Activated T-helper 1 cell treated with Interleukin-2 at 50 U/mL for 16 hours (primary cell): ENCODE data around the gene SHOX.

Experiments used
- DNase-seq: peaks from one replicate; pipeline ENCODE4 v3.0.0-alpha.2; 2020; ENCODE audit warnings: low read depth

Gene SHOX

DNA sequence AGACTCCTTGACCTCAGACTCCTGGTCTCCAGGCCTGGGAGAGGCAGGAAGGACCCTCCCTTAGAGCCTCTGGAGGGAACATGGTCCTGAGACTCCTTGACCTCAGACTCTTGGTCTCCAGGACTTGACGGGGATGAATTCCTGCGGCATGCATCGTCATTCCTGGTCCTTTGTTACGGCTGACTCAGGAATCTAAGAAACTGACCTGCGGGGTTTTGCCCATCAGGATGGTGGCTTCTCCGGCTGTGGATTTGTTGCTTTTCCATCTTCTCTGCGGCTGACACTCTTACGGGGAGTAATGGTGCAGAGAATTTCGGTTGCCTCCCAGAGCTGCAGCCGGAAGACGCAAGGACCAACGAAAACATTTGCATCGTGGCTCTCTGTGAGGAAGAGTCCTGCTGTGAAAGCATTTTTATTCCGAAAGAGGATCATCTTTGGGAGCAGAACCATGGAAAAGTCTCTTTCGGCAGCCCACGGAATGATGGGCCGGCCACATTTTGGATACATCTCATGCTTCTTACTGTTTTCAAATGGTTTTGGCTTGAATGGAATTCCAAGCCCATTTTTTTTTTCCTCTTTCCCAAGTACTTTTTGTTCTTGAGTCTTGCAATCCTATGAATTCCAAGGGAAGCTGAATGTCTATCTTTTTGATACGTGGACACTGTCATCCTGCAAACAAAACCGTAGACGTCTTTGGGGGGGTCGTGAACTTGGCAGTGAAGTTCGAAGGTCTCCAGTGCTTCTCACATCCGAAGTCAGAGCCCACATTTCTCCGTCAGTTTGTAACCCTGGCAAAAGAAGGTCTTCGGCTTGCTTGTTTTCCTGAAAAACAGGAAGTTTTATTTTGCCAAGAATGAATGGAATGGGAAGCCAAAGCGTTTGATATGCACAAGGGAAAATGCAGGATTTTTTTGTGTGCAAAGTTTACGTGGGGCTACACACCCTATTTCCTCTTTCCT lies 36.5 kb downstream of the SHOX start:
- no peak for DNase-seq

GRCh38 chrX:670645-671044 lies 40.1 kb downstream of the SHOX start:
- no peak for DNase-seq

DNA sequence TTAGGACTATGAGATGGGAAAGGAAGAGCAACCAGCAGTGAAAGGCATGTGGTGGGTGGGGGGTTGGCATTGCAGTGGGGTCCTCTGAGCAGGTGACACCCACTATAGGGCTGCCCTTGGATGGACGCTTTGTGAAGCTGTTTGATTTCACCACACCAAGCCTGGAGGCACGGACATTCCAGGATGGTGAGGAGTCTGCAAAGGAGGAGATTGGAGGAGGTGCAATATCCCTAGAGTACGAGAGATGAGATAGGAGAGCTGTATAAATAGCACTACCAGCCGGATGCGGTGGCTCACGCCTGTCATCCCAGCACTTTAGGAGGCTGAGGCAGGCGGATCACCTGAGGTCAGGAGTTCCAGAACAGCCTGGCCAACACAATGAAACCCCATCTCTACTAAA lies 42.3 kb downstream of the SHOX start:
- DNase-seq = no peak

GRCh38 chrX:675279-675954 lies 44.8 kb downstream of the SHOX start:
- no peak for DNase-seq

GRCh38 chrX:675955-676295 lies 45.3 kb downstream of the SHOX start:
- DNase-seq = no peak

DNA sequence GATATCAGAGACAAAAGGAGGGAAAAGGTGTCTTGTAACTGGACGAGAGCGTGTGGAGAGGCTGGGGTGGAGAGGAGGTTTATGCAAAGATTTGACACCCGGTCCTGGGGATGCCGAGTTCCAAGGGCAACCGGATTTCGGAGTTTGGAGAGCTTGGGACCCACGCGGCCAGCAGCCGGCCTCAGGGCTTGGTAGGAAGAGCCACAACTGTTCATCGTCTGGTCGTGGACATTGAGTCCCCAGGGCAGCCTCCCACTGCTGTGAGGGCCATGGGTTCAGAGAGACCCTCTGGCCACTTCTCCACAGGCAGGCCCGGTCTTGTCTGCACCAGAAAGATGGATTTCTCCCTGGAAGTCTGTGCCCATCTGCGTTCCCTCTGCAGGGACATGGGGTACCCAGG lies 46.8 kb downstream of the SHOX start:
- DNase-seq = no peak

DNA sequence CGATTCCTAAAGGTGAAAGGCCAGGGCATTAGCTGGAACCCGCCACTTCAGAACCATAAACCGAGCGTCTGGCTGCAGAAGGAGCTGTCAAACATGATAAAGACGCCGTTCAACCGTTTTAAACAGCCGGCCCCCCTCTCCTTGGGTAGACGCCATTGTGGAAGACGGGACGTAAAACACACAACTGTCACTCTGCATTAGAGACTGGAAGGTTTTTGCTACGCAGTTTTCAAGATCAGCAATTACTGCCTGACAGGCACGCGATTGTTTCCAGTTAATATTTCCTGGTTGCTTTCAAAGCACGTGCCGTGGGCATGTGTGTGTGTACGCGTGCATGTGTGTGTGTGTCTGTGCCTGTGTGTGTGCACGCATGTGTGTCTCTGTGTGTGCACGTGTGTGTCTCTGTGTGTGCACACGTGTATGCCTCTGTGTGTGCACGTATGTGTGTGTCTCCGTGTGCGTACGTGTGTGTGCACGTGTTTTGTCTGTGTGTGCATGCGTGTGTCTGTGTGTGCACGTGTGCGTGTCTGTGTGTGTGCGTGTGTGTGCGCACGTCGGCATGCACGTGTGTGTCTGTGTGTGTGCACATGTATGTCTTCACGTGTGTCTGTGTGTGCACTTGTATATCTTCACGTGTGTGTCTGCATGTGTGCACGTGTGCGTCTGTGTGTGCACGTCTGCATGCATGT lies 48.8 kb downstream of the SHOX start:
- DNase-seq = no peak

GRCh38 chrX:680062-680461 lies 49.5 kb downstream of the SHOX start:
- no peak for DNase-seq

DNA sequence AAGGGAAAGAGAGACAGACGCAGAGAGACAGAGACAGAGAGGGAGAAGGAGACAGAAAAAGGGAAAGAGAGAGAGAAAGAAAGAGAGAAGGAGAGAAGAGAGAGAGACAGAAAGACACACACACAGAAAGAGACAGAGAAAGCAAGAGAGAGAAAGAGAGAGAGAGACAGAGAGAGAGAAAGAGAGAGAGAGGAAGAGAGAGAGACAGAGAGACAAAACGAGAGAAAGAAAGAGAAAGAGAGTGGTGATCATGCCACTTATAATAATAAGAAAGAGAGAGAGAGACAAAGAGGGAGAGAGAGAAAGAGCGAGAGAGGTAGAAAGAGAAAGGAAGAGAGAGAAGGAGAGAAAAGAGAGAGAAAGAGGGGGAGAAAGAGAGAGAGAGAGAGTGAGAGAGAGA lies 51.4 kb downstream of the SHOX start:
- no peak for DNase-seq

DNA sequence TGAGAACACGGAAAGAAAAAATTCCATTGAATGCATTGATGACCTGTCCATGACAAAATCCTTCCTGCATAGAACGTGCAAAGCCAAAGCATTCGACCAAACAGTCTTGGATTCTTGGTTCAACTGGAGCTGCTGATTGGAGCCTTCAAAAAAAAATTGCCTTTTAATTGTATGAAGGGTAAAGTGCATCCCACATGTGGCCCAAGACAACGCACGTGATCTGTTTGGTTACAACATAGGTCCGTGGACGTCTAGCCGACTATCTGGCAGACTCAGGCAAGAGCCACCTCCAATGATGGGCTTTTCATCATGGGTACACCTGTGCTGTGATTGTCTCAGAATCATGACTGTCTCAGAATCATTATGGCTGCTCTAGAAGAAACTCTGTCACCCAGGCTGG lies 52.3 kb downstream of the SHOX start:
- no peak for DNase-seq

DNA sequence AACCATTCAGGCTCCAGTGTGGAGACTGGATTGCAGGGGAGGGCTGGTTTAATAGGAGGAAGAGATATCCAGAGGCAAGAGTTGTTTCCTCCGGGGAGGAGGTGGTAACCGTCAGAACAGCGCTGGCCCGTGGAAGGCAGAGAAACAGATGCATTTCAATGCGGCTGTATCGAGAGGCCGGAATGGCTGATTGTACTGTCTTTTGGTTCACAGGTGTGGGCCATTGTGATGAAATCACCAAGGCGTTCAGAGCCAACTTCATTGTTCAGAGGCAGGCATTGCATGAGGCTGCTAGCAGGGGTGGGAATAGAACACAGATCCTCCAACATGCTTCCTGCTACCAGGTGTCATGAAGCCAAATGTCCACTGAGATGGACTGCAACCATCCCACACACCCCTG lies 53.0 kb downstream of the SHOX start:
- no peak for DNase-seq

DNA sequence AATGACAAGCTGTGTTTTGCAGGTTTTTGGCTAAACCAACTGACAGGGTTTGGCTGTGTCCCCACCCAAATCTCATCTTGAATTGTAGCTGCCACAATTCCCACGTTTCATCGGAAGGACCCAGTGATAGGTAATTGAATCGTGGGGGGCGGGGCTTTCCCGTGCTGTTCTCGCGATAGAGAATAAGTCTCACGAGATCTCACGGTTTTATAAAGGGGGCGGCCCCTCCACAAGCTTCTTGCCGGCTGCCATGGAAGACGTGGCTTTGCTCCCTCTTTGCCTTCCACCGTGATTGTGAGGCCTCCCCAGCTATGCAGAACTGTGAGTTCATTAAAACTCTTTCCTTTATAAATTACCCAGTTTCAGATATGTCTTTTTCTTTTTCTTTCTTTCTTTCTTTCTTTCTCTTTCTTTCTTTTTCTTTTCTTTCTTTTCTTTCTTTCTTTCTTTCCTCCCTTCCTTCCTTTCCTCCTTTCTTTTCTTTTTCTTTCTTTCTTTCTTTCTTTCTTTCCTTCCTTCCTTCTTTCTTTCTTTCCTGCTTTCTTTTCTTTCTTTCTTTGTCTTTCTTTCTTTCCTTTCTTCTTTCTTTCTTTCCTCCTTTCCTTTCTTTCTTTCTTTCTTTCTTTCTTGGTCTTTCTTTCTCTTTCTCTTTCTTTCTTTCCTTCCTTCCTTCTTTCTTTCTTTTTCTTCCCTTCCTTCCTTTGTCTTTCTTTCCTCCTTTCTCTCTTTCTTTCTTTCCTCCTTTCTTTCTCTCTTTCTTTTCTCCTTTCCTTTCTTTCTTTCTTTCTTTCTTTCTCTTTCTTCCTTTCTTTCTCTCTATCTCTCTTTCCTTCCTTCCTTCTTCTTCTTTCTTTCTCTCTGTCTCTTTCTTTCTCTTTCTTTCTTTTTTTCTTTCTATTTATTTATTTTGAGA lies 54.8 kb downstream of the SHOX start:
- no peak for DNase-seq

DNA sequence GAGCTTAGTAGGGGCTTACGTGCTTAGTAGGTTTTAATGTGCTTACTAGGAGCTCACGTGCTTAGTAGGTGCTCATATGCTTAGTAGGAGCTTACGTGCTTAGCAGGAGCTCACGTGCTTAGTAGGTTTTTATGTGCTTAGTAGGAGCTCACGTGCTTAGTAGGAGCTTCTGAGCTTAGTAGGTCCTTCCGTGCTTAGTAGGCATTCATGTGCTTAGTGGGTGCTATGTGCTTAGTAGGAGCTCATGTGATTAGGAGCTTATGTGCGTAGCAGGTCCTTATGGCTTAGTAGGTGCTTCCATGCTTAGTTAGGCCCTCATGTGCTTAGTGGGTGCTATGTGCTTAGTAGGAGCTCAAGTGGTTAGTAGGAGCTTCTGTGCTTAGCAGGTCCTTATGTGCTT lies 59.4 kb downstream of the SHOX start:
- no peak for DNase-seq

GRCh38 chrX:694800-695199 lies 64.2 kb downstream of the SHOX start:
- no peak for DNase-seq

GRCh38 chrX:698206-698605 lies 67.6 kb downstream of the SHOX start:
- DNase-seq = no peak

- no peak for DNase-seq
Measured at GRCh38 chrX:700936-701335, 70.3 kb downstream of the SHOX start.

- DNase-seq = no peak
Measured at GRCh38 chrX:701673-702072, 71.1 kb downstream of the SHOX start.

- DNase-seq = no peak
Measured at GRCh38 chrX:703466-703865, 72.9 kb downstream of the SHOX start.

DNA sequence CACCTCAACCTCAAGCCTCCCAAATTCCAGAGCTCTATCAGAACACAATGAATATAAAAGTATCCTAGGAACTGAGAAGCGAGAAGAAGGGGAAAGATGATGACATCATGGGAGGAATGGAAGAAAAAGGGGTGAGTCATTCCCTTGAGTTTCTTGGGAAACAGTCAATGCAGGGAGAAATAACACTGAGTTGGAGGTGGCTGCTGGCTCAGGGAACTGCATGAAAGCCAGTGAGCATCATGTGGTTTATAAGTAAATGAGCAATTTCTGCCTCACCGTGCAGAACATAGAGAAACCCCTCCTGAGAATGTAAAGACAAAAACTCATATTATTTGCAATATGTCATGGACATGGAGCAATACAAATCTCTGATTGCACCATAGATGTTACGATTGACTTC lies 73.3 kb downstream of the SHOX start:
- DNase-seq = no peak
